ENCODE measurements around the gene FIBCD1. TPM values are rescaled to one million over a fixed set of nuclear protein-coding genes. Genes with fewer than 3 reads are reported as not detected.

Gene FIBCD1
- total RNA-seq, 1 donor: 0.27 TPM

- DNase-seq (ENCODE audit: low read depth): no peak
- no peak for TF ChIP-seq CTCF (IDR thresholded peaks at IDR 0.05; ENCODE audit: insufficient read depth, low read length)
- H3K4me3 ChIP-seq (ENCODE audit: low read depth, low read length): no peak overlapping the region
Measured at GRCh38 chr9:130884542-130885483, 54.2 kb downstream of the FIBCD1 start.

- no peak for TF ChIP-seq CTCF (IDR thresholded peaks at IDR 0.05; ENCODE audit: insufficient read depth, low read length)
- DNase-seq (ENCODE audit: low read depth): no peak
- H3K4me3 ChIP-seq (ENCODE audit: low read depth, low read length): no peak overlapping the region
Measured at GRCh38 chr9:130884111-130884531, 54.9 kb downstream of the FIBCD1 start.

- TF ChIP-seq CTCF (IDR thresholded peaks at IDR 0.05; ENCODE audit: insufficient read depth, low read length): no peak
- DNase-seq (ENCODE audit: low read depth): no peak
Measured at GRCh38 chr9:130883479-130883878, 55.6 kb downstream of the FIBCD1 start.

GRCh38 chr9:130882696-130883225 is 56.3 kb downstream of the FIBCD1 start:
- DNase-seq (ENCODE audit: low read depth): no peak
- H3K4me3 ChIP-seq (ENCODE audit: low read depth, low read length): no peak overlapping the region

More at GRCh38 chr9:130883479-130883878, 55.6 kb downstream of the FIBCD1 start:
- H3K4me3 ChIP-seq (ENCODE audit: low read depth, low read length): no peak overlapping the region

GRCh38 chr9:130881516-130881915 is 57.5 kb downstream of the FIBCD1 start:
- TF ChIP-seq CTCF (IDR thresholded peaks at IDR 0.05; ENCODE audit: insufficient read depth, low read length): no peak
- DNase-seq (ENCODE audit: low read depth): no peak
- no peak overlapping the region for H3K4me3 ChIP-seq (ENCODE audit: low read depth, low read length)

More at GRCh38 chr9:130882696-130883225, 56.3 kb downstream of the FIBCD1 start:
- no peak for TF ChIP-seq CTCF (IDR thresholded peaks at IDR 0.05; ENCODE audit: insufficient read depth, low read length)

- no peak for DNase-seq (ENCODE audit: low read depth)
- no peak overlapping the region for H3K4me3 ChIP-seq (ENCODE audit: low read depth, low read length)
- no peak for TF ChIP-seq CTCF (IDR thresholded peaks at IDR 0.05; ENCODE audit: insufficient read depth, low read length)
Measured at GRCh38 chr9:130880599-130881220, 58.3 kb downstream of the FIBCD1 start.
